DMS79 (cell line): ENCODE measurements around the gene ST14.
A peak's percentile ranks its signal among the peaks of the same experiment; 100 is the strongest.
"Not testable (repeated sequence)": the region's sequence is repeated elsewhere in the genome, so short reads cannot be mapped to it uniquely, and the experiment has no call there.

Experiments
- DNase-seq: peaks from one replicate; lab custom pipeline; 2025; lab: John Stamatoyannopoulos, UW

The ST14 gene

DNA sequence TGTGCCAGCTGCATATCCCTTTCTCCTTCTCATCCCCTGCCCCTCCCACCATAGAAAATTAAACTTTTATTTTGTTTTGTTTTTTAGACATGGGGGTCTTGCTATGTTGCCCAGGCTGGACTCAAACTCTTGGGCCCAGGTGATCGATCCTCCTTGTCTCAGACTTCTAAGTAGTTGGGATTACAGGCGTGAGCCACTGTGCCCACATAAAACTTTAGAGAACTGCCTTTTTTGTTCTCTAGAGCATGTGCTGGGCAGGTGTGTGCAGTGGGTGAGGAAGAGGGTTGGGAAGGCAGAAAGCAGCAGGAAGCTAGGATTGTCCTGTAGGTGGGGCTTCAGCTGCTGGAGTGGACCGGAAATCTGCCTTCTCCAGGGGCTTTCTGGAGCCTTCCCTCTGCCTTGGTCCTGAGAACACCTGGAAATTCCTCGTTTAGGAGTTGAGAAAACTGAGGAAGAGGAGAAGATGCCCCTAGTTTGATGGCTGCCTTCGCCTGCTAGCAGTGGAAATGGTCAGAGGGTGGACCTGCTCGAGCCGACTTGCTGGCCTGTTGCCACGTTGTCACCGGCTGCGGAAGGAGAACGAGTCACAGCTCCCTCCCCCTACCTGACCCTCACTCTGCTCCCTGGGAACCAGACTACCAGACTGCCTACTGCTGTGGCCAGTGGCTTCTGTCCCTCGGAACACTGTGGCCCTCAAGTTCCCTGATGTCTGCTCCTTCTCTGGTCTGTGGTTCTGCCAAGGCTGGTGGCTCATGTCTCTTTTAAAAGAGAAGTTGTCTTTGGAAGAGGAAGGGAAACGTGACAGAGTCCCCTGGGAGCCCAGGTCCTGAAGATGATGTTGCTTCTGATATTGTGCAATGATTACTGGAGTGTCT, 4.0 kb downstream of the ST14 start:
- DNase-seq = no peak

- DNase-seq = no peak
These were observed 4.6 kb downstream of the ST14 start for GRCh38 chr11:130164221-130164570.

- no peak for DNase-seq
These were observed 6.2 kb downstream of the ST14 start for GRCh38 chr11:130165601-130166456.

- no peak for DNase-seq
These were observed 6.8 kb downstream of the ST14 start for GRCh38 chr11:130166457-130166784.

DNA sequence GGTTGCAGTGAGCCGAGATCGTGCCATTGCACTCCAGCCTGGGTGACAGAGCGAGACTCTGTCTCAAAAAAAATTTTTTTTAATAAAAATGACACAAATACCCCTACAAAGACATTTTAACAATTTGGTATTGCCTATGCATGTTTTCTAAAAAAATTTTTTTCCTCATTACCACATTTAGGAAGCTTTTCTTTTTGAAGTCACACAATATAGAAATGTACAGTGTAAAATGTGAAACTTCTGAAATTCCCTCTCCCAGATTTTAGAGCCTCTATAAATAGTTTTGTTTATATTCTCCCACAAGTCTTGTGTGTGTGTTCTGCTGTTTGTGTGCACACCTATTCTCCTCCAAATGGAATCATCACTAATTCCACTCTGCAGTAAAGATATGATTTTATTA, 7.6 kb downstream of the ST14 start:
- no peak for DNase-seq

GRCh38 chr11:130168105-130168504, 8.5 kb downstream of the ST14 start:
- DNase-seq = no peak

- DNase-seq = no peak
These were observed 10.8 kb downstream of the ST14 start for GRCh38 chr11:130170345-130170744.

DNA sequence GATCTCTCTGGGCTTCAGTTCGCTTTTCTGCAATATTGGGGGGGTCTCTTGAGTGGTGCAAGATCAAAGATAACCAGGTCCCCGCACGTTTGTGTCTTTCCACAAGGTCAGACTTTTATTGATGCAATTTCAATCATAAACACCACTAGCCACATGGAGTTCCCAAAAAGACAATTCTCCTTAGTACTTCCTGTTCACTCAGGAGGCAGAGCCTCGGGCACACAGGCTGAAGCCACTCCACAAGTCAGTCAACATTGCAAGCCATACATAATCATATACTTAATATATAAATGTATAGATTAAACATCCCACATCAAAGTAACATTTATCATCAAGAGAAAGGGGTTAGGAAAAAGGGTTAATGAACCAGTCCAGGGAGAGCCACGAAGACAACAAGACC, 12.0 kb downstream of the ST14 start:
- DNase-seq = no peak

DNA sequence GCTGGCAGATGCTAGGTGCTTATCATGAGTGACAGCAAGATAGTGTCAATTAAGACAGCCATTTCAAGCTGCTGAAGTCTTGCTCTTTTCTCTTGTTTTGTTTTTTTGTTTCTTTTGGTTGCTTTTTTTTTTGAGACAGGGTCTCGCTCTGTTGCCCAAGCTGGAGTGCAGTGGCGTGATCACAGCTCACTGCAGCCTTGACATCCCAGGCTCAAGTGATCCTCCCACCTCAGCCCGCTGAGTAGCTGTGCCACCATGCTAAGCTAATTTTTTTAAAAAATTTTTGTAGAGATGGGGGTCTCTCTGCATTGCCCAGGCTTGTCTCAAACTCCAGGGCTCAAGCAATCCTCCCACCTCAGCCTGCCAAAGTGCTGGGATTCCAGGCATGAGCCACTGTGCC, 12.4 kb downstream of the ST14 start:
- not testable (repeated sequence) for DNase-seq

DNA sequence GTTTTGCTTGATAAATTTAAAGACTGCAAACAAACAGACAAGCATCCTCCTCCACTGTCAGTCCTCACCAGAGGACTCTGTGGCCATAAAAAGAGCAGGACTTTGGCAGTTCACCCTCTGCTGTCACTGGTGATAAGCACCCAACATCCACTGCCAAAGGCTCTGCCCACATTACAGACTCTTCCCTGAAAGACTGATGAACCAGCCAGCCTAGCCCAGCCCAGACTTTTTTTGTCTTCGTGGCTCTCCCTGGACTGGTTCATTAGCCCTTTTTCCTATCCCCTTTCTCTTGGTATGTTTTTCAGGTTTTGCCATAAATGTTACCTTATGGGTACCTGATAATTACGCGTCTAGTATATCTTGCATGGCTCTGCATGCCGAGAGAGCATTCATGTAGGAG, 15.1 kb downstream of the ST14 start:
- DNase-seq = no peak

DNA sequence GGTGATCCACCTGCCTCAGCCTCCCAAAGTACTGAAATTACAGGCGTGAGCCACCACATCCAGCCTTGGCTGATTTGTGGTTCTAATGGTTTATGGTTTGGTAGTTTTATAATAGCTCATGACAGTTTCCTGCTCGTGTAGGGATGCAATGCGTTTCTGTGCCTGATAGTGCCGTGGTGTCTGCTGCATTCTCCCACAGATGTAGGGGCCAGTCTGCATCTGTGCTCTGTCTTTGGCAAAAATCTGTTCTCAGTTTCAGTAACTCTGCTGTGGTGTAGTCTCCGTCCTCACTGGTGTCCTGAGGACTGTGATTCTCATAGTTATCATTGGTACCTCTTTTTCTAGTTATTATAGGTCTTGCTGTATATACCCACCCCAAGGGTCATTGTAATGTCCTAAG, 16.3 kb downstream of the ST14 start:
- no peak for DNase-seq

- no peak for DNase-seq
These were observed 18.2 kb downstream of the ST14 start for GRCh38 chr11:130177782-130178181.

GRCh38 chr11:130178441-130179339, 19.1 kb downstream of the ST14 start:
- peak; percentile 58 for DNase-seq

DNA sequence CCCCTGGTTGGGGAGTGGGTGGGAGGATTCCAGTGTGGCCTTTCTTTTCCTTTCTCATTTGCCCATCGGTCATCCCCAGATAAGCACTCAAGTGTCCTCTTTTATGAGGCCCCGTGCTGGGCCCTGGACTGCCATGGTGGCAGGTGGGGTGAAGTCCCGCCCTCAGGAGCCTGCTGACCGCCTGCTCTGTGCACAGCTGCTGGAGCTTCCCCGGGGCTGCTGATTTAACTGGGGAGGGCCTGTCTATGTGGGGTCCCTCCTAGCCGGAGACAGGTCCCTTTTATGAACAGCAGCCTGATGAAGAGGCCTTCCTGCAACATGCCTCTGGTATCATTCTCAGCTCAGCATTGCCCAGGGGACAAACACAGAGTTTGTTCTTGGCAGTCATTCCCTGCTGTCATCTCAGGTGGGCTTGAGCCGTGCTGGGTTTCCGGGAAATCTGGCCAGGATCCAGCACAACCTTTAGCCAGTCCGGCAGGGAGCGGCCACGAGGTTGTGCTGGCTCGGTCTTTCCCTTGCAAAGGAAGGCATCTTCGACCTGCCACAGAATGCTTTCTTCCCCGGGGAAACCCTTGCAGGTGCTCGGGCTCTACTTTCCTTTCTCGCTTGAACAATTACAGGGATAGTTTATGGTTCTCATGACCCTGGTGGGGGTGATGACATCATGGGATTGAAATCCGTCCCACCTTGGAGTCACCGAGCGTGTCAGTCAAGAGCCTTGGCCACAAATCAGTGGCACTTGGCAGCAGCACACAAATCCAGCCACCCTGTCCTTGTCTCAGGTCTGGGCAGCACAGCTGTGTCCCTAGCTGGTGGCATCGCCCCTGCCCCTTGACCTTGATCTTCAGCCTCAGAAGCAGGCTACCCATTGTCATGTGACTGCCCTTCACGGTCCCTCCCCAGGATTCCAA, 20.1 kb downstream of the ST14 start:
- DNase-seq = peak; percentile 84

DNA sequence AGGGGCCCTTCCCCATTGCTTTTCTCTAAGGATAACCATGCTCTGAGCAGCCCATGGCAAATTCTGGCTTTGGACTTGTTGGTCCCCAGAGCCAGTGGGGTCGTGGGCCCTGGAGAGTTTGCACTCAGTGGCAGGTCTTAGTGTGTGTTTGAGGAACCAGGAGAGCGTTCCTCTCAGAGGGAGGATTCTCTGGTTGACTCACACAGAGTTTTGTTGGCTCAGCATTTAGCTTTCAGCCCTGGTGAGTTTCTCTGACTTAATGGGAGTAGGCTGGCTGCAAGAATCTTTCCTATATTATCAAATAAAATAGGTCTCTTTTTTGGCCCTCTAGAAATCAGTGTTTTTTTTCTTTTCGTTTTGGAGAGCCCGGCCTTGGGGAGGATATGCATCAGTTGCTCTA, 20.9 kb downstream of the ST14 start:
- peak; percentile 54 for DNase-seq

- DNase-seq = no peak
These were observed 21.3 kb downstream of the ST14 start for GRCh38 chr11:130180896-130181294.

DNA sequence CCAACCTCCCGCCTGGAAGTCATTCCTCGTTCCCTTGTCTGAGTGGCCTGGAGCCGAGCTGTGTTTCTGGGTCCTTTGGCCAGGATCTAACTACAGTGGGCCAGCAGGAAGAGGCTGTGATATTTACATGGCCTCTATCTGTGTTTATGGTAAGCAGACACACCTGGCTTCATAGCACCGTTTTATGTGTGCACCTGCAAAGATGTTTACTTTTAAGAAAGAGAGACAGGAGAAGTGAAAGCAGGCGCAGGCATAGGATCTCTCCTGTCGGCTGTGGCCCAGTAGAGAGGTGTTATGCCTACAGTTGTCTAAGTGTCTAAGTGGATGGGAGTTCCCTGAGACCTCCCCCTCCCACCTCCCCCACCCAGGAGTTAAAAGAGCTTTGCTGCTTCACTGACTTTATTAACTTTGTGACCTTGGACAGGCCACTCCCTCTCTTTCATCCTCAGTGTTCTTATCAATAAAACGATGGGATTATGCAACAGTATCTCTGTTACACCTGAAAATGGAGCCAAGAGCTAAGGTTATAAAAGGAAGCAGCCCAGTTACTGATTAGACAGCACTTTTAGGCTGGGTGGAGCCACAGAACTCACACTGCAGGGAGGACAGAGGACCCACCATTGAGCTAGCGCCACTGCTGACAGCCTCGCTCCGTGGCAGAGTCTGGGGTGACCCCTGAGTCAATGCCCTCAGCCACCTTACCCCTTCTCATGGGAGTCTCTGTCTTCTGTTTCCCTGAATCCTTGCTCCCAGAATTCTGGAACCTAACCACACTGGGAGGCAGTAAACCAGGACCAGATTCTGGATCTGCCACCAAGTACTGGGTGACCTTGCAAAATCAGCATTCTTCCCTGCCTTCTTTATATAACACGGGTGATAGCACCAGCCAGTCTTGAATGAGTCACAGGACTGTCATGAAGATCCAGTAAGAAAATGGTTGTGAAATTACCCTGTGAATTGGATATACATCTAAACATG, 22.0 kb downstream of the ST14 start:
- peak; percentile 91 for DNase-seq

- DNase-seq = no peak
These were observed 24.5 kb downstream of the ST14 start for GRCh38 chr11:130183878-130184610.

- DNase-seq = no peak
These were observed 27.5 kb downstream of the ST14 start for GRCh38 chr11:130187096-130187495.
